Nasal cavity respiratory epithelium epithelial cell of viscerocranial mucosa (primary cell): ENCODE measurements around the gene CNOT6L. TPM values are rescaled to one million over a fixed set of nuclear protein-coding genes. Genes with fewer than 3 reads are reported as not detected.

ENCODE experiments used
- total RNA-seq: library from RNA; depleted of rRNA; stranded (reverse); fragments of >200 nt; gene quantifications from 2 replicates; pipeline ENCODE4 v1.2.3, GENCODE V29; 2014

The CNOT6L gene
- total RNA-seq, result 20.5 and 42.4 TPM in 2 replicates

GRCh38 chr4:77818602-77819403, at the start of gene CNOT6L:
CNOT6L (minus strand) TSS chr4:77819368; CDS start chr4:77819308, 60 bp downstream.

GRCh38 chr4:77862478-77863216, 43.5 kb upstream of the CNOT6L start, which contains the start of gene MRPL1:
MRPL1 (plus strand) TSS chr4:77862830; CDS start chr4:77862849, 19 bp downstream.

Other genes starting within 250 kb of the CNOT6L start
- not detected in 2 replicates for gene CXCL13, start 213.5 kb downstream of the CNOT6L start, total RNA-seq
- gene MRPL1, start 43.5 kb upstream of the CNOT6L start, total RNA-seq, result 21.2 and 32.0 TPM in 2 replicates
- 19.8 and 30.4 TPM in 2 replicates for gene FRAS1, start 238.0 kb upstream of the CNOT6L start, total RNA-seq